Amygdala (tissue), 56 donors: Measurements from ENCODE around the gene CERS4.
"Not testable (repeated sequence)": the region's sequence is repeated elsewhere in the genome, so short reads cannot be mapped to it uniquely, and the experiment has no call there.

Source experiments
- DNase-seq, 56 donors: peaks; one replicate each; lab custom pipeline; 2025; lab: John Stamatoyannopoulos, UW

Gene CERS4, protein sequence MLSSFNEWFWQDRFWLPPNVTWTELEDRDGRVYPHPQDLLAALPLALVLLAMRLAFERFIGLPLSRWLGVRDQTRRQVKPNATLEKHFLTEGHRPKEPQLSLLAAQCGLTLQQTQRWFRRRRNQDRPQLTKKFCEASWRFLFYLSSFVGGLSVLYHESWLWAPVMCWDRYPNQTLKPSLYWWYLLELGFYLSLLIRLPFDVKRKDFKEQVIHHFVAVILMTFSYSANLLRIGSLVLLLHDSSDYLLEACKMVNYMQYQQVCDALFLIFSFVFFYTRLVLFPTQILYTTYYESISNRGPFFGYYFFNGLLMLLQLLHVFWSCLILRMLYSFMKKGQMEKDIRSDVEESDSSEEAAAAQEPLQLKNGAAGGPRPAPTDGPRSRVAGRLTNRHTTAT

DNA sequence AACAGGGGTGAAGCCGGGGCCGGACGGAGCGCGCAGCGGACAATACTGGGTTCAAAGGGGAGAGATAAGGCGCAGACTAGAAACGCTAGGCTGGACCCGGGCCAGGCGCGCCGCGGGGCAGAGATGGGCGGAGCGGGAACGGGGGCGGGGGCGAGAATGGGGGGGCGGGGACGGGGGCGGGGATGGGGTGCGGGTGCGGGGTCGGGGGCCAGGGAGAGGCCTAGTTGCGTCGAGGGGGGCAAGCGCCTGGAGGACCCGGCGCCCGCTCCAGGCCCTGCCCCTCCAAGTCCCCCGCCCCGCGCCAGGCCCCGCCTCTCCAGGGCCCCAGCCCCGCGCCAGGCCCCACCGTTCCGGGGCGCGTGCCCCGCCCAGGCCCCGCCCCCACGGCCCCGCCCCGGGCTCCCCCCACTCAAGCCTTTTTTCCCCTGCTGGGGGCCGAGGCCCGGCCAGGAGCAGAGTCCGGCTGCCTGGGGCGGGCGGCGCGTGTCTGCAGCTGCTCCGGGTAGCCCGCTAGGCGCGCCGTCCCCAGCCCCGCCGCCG, at the start of gene CERS4:
Gene CERS4, plus strand, starts transcription at position 449 of the 540 bp plus-strand sequence. CDS start 41,707 bp downstream, outside the sequence.
- peak; percentile 42 to 97 (median 83) for DNase-seq

DNA sequence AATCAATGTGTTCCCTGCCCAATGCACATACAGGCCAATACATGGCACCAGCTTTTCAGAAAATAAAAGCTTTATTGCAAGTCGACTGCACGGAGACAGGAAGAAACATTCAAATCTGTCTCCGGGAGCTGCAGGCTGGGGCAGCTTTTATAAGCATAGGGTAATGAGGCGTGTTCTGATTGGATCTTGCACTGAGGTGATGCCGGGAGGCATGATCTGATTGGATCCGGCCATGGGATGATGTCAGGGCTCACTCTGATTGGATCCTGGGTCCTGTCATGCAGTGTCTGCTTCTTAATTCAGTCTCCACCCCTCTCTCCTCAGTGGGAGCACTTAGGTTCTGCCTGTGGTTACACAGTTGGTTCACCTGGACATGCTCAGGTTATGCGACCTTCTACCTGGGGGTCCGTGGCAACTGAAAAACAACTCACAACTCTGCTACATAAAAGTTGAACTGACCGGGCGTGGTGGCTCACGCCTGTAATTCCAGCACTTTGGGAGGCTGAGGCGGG, 48.0 kb upstream of the CERS4 start:
- peak in 18 of 56 donors; percentile 2 to 39 (median 12) for DNase-seq

DNA sequence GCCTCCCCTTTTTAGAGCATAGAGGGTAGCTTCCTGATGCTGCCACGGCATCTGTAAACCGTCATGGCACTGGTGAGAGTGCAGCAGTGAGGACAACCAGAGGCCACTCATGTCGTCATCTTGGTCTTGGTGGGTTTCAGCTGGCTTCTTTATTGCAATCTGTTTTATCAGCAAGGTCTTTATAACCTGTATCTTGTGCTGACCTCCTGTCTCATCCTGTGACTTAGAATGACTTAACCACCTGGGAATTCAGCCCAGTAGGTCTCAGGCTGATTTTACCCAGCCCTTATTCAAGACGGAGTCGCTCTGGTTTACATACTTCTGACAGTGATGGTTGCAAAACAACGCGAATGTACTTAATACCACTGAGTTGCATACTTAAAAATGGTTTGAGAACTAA, 45.4 kb upstream of the CERS4 start:
- DNase-seq, result no peak

DNA sequence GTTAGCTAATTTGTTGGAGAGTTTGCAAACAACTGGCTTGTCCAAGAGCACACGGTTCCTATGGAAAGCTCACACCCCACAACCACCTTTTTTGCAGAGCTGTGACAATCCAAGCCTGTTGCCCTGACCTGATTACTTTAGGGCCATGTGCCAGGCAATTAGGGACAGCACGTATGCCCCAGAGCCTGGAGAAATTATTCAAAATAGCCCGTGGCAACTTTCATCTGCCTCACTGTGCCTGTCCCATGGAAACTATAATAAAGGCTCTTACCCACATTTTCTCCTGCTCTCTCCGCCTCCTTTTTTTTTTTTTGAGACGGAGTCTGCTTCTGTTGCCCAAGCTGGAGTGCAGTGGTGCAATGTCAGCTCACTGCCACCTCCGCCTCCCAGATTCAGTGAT, 41.2 kb upstream of the CERS4 start:
- DNase-seq, result no peak

DNA sequence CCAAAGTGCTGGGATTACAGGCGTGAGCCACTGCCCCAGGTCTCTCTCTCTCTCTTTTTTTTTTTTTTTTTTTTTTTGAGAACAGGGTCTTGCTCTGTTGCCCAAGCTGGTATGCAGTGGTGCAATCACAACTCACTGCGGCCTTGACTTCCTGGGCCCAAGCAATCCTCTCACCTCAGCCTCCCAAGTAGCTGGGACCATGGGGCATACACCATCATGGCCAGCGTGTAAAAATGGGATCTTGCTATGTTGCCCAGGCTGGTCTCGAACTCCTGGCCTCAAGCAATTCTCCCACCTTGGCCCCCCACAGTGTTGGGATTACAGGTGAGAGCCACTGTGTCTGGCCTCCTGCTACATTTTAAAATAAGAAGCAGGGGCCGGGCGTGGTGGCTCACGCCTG, 40.6 kb upstream of the CERS4 start:
- no peak for DNase-seq

DNA sequence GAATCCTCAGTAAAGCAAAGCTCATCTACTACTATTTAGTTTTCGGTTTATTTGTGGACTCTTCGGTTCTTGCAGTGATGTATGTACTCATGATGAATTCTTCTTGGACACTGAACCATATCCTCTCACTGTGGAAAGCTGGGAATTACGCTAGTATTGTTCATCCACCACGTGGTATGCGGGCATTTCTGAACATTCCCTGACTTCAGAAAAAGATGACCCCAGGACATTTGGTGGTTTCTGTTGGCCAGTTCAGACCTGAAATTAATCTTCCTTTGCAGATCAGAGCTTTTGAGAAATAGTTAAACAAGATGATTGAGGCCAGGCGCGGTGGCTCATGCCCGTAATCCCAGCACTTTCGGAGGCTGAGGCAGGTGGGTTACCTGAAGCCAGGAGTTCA, 34.5 kb upstream of the CERS4 start:
- DNase-seq, result no peak

DNA sequence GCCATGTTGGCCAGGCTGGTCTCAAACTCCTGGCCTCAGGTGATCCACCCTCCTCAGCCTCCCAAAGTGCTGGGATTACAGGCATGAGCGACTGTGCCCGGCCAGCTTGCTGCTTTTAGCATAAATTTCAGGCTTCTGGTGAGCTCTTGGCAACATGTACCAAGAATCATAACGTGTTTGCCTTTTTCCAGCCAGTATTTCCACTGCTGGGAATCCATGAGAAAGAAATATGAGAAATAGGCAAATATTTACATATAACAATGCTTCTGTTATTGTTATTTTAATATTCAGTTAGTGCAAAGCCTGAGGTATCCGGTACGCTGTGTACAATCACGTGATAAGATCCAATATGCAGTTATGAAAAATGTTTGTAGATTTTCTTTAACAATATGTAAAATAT, 29.2 kb upstream of the CERS4 start:
- no peak for DNase-seq

DNA sequence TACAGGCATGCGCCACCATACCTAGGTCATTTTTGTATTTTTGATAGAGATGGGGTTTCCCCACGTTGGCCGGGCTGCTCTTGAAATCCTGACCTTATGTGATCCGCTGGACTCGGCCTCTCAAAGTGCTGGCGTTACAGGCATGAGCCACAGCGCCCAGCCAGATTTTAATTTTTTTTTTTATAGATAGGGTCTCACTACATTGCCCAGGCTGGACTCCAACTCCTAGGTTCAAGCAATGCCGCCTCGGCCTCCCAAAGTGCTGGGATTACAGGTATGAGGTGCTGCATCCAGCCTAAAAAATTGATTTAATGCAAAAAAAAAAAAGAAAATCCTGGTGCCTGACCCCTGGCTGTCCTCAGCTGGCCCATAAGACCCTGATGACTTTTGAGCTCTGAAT, 24.9 kb upstream of the CERS4 start:
- DNase-seq, result no peak

DNA sequence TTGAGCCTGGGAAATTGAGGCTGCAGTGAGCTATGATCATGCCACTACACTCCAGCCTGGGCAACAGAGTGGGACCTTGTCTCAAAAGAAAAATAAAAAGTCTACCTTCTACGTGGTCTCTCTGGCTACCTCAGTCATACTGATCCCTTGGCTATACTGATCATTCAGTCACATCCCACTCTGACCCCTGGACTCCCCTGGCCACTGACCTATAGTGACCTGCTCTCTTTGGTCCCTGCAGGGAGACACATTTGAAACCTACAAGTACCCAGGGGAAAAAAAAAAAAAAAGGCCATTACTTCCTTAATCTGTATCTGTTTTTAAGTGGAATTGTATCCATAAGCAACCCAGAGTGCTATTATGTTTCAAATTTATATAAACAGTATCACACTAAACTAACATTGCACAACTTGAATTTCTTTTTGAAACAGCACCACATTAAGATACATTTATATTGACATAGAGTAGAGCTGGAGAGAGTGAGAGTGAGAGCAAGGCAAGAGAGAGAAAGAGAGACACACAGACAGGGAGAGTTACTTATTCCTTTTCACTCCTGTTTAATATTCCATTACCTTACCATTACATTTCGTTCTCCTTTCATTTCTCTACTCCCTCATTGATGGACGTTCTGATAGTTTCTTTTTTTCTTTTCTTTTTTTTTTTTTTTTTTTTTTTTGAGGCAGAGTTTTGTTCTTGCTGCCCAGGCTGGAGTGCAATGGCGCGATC, 23.7 kb upstream of the CERS4 start:
- no peak for DNase-seq

DNA sequence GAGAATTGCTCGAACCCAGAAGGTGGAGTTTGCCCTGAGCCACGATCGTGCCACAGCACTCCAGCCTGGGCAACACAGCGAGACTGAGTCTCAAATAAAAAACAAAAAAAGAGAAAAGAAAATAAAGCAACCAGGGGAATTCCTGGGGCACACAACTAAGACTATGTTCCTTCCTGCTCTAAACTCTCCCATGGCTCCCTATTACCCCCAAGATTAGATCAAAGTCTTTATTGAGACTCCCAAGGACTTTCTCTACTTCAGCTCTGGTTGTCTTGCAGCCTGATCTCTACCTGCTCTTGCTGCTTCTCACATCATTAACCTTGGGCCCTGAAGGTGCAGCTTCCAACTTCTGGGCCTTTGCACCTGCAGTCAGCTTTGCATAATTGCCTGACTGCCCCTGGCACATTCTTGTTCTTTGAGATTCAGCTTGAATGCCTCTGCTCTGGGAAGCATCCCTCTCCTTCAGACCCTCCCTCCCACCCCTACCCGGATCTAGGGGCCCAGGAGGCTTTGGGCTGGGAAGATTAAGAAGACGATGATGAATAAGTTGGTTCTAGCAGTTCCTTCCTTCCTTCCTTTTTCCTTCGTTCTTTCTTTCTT, 16.8 kb upstream of the CERS4 start:
- DNase-seq, result no peak

DNA sequence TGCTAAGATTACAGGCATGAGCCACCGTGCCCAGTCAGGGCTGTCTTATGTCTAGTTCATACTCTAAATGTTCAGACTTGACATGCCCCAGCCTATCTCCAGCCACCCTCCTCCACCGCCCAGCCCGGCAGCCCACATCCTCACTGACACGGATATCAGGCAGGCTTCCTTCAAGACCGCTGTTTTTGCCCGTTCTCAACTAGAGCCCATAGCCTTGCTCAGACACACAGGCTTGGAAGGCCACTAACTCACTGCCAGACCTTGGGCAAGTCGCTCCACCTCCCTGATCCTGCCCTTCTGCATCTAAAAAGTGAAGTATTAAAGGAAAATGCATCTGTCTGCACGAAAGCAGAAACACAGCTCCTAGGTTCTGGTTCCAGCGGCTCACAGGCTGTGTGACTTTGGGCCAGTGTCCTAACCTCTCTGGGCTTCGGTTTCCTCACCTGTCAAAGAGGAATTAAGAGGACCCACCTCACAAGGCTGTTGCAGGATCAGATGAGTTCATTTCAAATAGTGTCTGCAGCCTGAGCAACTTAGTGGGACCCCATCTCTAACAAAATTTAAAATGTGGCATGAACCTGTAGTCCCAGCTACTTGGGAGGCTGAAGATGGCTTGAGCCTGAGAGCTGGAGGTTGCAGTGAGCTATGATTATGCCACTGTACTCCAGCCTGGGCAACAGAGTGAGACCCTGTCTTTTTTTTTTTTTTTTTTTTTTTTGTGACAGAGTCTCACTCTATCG, 14.5 kb upstream of the CERS4 start:
- peak in 1 of 56 donors; percentile 8 for DNase-seq

DNA sequence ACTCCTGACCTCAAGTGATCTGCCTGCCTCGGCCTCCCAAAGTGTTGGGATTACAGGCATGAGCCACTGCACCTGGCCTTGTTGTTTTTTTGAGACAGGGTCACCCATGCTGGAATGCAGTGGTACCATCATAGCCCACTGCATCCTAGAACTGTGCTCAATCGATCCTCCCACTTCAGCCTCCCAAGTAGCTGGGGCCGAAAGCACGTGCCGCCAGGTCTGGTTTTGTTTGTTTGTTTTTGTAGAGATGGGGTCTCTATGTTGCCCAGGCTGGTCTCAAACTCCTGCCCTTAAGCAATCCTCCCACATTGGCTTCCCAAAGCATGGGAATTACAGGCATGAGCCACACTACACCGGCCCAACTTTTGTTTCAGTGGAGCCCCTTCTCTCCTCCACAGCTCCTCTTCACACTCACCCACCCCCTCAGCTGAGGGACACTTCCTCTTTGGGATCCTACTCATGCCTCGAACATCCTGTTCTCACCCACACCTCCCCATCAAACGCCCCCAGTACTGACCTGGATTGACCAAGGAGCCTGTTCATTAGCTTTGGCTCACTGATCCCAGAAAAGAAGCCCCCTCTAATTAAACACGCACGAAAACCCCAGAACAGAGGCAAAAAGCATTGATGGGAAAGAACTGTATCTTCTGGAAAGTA, 12.8 kb upstream of the CERS4 start:
- no peak for DNase-seq

DNA sequence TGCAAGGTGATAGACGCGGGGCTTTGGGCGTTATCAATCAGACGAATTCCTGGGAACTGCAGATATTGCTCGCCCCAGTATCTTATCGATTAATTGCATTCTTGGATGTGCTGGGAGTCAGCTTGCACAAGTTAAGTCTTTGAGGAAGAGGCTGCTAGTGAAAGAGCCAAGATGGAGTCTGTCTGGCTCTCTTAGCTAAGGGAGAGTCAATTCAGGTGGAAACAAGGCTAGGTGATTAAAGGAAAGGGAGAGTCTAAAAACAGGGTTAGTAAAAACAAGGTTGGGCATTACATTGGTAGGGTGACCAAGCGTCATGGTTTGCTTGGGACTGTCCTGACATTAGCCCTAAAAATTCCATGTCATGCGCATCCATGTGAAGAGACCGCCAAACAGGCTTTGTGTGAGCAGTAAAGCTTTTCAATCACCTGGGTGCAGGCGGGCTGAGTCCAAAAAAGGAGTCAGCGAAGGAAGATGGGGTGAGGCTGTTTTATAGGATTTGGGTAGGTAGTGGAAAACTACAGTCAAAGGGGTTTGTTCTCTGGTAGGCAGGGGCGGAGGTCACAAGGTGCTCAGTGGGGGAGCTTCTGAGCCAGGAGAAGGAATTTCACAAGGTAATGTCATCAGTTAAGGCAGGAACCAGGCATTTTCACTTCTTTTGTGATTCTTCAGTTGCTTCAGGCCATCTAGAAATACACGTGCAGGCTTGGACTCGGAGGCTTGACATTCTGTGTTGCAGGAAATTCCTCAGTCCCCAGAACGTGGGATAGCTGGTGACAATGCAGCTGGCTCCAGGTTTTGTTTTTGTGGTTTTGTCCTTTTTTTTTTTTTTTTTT, 5.7 kb upstream of the CERS4 start:
- DNase-seq, result not testable (repeated sequence)

DNA sequence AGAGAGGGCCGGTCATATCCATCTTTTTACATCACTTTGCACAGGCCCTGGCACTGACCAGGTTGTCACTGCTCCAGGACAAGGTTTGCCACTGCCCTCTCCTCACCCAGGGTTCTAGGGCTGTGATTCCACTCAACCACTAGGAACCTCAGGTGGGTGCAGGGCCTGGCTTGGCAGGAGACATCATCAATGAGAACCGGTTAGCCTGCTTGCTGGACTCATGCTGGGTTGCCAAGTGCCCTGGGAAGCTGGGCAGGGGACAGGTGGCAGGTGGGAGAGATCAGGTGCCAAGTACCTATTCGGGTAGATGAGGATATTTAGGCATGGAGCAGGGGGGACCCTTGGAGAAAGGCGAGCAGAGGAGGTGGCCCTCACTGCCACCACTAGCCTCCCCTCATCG, 4.2 kb upstream of the CERS4 start:
- DNase-seq, result no peak

DNA sequence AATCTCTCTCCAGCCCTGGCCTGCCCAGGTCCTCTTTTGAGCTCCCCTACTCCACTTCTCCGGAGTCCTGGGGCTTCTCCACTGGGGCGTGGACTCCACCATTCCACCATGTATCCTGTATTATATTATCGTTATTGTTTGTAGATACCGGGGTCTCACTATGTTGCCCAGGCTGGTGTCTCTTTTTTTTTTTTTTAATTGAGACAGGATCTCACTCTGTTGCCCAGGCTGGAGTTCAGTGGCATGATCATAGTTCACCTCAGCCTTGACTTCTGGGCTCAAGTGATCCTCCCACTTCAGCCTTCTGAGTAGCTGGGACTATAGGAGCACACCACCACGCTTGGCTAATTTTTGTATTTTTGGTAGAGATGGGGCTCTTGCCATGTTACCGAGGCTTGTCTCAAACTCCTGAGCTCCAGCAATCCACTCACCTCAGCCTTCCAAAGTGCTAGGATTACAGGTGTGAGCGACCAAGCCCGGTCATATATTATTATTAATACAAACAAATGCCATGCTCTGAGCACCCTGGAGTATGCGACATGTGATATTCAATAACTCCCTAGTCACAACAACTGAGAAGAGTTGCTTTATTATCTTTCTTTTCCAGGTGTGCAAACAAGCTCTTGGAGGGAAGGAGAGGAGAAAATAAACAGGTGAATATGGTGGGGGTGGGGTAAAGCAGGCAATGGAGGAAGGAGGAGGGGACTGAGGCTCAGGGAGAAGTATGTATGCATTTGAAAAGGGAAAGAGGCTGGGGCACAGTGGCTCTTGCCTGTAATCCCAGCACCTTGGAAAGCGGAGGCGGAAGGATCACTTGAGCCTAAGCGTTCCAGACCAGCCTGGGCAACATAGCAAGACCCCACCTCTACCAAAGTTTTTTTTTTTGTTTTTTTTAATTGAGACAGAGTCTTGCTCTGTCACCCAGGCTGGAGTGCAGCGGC, 2.8 kb upstream of the CERS4 start:
- no peak for DNase-seq

DNA sequence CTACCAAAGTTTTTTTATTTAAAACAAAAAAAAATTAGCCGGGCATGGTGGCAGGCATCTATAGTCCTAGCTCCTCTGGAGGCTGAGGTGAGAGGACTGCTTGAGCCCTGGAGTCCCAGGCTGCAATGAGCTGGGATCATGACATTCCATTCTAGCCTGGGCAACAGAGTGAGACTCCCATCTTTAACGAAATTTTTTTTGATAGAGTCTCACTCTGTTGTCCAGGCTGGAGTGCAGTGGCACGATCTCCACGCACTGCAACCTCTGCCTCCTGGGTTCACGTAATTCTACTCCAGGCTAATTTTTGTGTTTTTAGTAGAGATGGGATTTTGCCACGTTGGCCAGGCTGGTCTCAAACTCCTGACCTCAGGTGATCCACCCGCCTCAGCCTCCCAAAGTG, 1.8 kb upstream of the CERS4 start:
- DNase-seq, result not testable (repeated sequence)

DNA sequence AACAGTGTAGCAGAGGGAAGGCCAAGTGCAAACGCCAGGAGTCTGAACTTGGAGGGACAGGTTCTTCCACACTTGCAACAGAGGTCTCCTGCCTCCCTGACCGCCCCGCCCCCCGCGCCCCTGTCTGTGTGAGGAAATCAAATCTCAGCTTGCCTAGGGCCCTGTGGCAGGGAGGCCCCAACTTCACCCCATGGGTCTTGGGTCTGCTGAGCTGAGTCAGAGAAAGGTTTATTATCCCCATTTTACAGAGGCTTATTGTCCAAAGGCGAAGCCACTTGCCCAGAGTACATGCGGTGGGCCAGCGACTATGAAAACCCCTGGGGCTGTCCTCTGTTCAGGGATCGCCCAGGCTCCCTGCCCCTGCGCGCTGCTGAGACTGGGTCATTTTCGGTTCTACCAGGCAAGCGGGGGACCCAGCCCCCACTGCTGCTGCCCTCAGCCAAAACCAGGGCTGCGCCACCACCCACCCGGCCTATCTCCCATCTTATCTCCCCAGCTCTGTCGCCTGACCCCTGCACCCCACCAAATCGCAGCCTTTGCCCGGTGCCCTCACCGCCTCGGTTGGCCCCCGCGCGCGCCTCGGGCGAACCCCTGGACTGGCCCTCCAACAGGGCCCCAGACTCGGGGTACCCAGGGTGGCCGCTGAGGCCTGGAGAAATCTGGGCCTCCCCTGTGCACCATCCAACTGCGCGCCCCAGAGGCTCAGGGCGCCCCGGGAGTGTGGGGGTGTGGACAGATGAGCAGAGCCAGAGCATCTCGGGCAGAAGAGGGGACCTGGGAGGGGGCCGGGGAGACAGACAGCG, 850 bp upstream of the CERS4 start:
- peak in 41 of 56 donors; percentile 14 to 71 (median 58) for DNase-seq
